GM12873 (cell line): ENCODE measurements around the gene TESMIN.
A peak's percentile ranks its signal among the peaks of the same experiment; 100 is the strongest.

Experiments
- CTCF ChIP-seq: IDR thresholded peaks from 2 replicates; pipeline ENCODE4 v1.5.1; 2012; ENCODE audit warnings: low read depth, mild to moderate bottlenecking, moderate library complexity, low read length, control low read depth; ENCODE audit not compliant: insufficient read depth; ENCODE audit errors: missing control alignments

Gene TESMIN

GRCh38 chr11:68673991-68674390 lies 77.3 kb downstream of the TESMIN start:
- TF ChIP-seq CTCF = no peak

GRCh38 chr11:68673306-68673945 lies 77.9 kb downstream of the TESMIN start:
- no peak for TF ChIP-seq CTCF

- peak; percentile 2 for TF ChIP-seq CTCF
These were observed 80.9 kb downstream of the TESMIN start for GRCh38 chr11:68670208-68670992.

GRCh38 chr11:68669301-68670090 lies 81.8 kb downstream of the TESMIN start:
- TF ChIP-seq CTCF = no peak

- TF ChIP-seq CTCF = no peak
These were observed 83.5 kb downstream of the TESMIN start for GRCh38 chr11:68667511-68668500.

GRCh38 chr11:68666849-68667248 lies 84.5 kb downstream of the TESMIN start:
- TF ChIP-seq CTCF = no peak
